HepG2 (cell line): ENCODE measurements around the gene SDR42E2. TPM values are rescaled to one million over a fixed set of nuclear protein-coding genes. Genes with fewer than 3 reads are reported as not detected.

Source experiments
- ARNT2 ChIP-seq: sonication (generic); formaldehyde crosslinking; IDR thresholded peaks from 2 replicates; pipeline ENCODE4 v1.8.0; 2022; ENCODE audit warnings: mild to moderate bottlenecking, low read depth, missing genetic modification reagents, moderate library complexity
- ATF7 ChIP-seq, 2 experiments: fragments of 450-650 bp in 1 of 2; sonication (generic) in 1 of 2; formaldehyde crosslinking in 1 of 2; IDR thresholded peaks; 2 replicates each; pipeline versions ENCODE4 v1.4.0 to v1.6.1; 2016 to 2020; ENCODE audit warnings: antibody characterized with exemption in 1 of 2, mild to moderate bottlenecking in 1 of 2, missing genetic modification reagents in 1 of 2
- ELF3 ChIP-seq: IDR thresholded peaks from 2 replicates; pipeline ENCODE4 v1.6.1; 2016; ENCODE audit warnings: missing genetic modification reagents, missing compliant biosample characterization
- GATAD1 ChIP-seq: IDR thresholded peaks from 2 replicates; pipeline ENCODE4 v1.6.1; 2016; ENCODE audit warnings: missing genetic modification reagents, missing compliant biosample characterization
- GTF3A ChIP-seq: sonication (generic); formaldehyde crosslinking; conservative IDR thresholded peaks from 2 replicates; pipeline ENCODE4 v1.4.0; 2020; ENCODE audit warnings: mild to moderate bottlenecking, missing genetic modification reagents
- IKZF4 ChIP-seq: sonication (generic); formaldehyde crosslinking; IDR thresholded peaks from 2 replicates; pipeline ENCODE4 v1.5.1; 2020; ENCODE audit warnings: borderline replicate concordance, mild to moderate bottlenecking, low read depth, missing genetic modification reagents; ENCODE audit errors: not compliant biosample characterization
- IRX3 ChIP-seq: sonication (generic); formaldehyde crosslinking; IDR thresholded peaks from 2 replicates; pipeline ENCODE4 v1.8.1; 2023; ENCODE audit warnings: mild to moderate bottlenecking, low read depth, missing genetic modification reagents, borderline replicate concordance
- KDM5B ChIP-seq: sonication (generic); formaldehyde crosslinking; IDR thresholded peaks from 2 replicates; pipeline ENCODE4 v1.4.0; 2020; ENCODE audit warnings: missing genetic modification reagents, mild to moderate bottlenecking, borderline replicate concordance
- MAFG ChIP-seq: sonication (generic); formaldehyde crosslinking; IDR thresholded peaks from 2 replicates; pipeline ENCODE4 v1.5.1; 2020; ENCODE audit warnings: mild to moderate bottlenecking, missing genetic modification reagents
- MZF1 ChIP-seq: sonication (generic); formaldehyde crosslinking; IDR thresholded peaks from 2 replicates; pipeline ENCODE4 v1.8.1; 2023; ENCODE audit warnings: mild to moderate bottlenecking, missing genetic modification reagents, borderline replicate concordance
- NKX3-1 ChIP-seq: sonication (generic); formaldehyde crosslinking; IDR thresholded peaks from 2 replicates; pipeline ENCODE4 v1.5.0; 2020; ENCODE audit warnings: missing genetic modification reagents
- PAWR ChIP-seq: sonication (generic); formaldehyde crosslinking; IDR thresholded peaks from 2 replicates; pipeline ENCODE4 v1.4.0; 2020; ENCODE audit warnings: missing genetic modification reagents, mild to moderate bottlenecking, borderline replicate concordance
- SOX5 ChIP-seq: IDR thresholded peaks from 2 replicates; pipeline ENCODE4 v1.6.1; 2016; ENCODE audit warnings: borderline replicate concordance
- SRSF4 ChIP-seq: fragments of 200-400 bp; formaldehyde crosslinking; IDR thresholded peaks from one replicate; pipeline ENCODE4 v1.6.1; 2018; ENCODE audit warnings: mild to moderate bottlenecking, low read depth, low read length, moderate library complexity; ENCODE audit not compliant: poor library complexity, severe bottlenecking
- ZNF44 ChIP-seq: sonication (generic); formaldehyde crosslinking; IDR thresholded peaks from 2 replicates; pipeline ENCODE4 v1.5.1; 2020; ENCODE audit warnings: mild to moderate bottlenecking, missing genetic modification reagents
- ZNF768 ChIP-seq: sonication (generic); formaldehyde crosslinking; IDR thresholded peaks from 2 replicates; pipeline ENCODE4 v1.4.0; 2020; ENCODE audit warnings: missing genetic modification reagents
- ZNF83 ChIP-seq: sonication (generic); formaldehyde crosslinking; IDR thresholded peaks from 2 replicates; pipeline ENCODE4 v1.4.0; 2020; ENCODE audit warnings: missing genetic modification reagents, mild to moderate bottlenecking, borderline replicate concordance
- polyA plus RNA-seq, 8 experiments: library from polyadenylated mRNA; depleted of rRNA in 3 of 8; stranded (reverse) in 7 of 8; unstranded in 1 of 8; fragments of >200 nt; fragmentation: Illumina TruSeq in 4 of 8; extraction: Trizol in 4 of 8; gene quantifications; 2 replicates each; pipeline versions ENCODE4 v1.2.1 to v1.2.3, GENCODE V29; 2011 to 2016; ENCODE audit warnings: low read depth in 4 of 8, missing spikeins in 1 of 8, mixed read lengths in 1 of 8; ENCODE audit not compliant: insufficient read depth in 1 of 8
- total RNA-seq, 5 experiments: library from RNA; depleted of rRNA; stranded (reverse); fragments of >200 nt; fragmentation: Illumina TruSeq; extraction: Trizol; gene quantifications; 2 replicates each; pipeline ENCODE4 v1.2.3, GENCODE V29; 2016; ENCODE audit warnings: low read depth in 1 of 5
- TF ChIP-seq, protein P1 (sequence below), 2 experiments: IDR thresholded peaks; 2 replicates each; pipeline ENCODE4 v1.6.1; 2011 to 2012; ENCODE audit warnings: low read length in 2 of 2, borderline replicate concordance in 1 of 2, low read depth in 1 of 2, mild to moderate bottlenecking in 1 of 2, moderate library complexity in 1 of 2
- TF ChIP-seq, protein P2 (sequence below): sonication (generic); formaldehyde crosslinking; IDR thresholded peaks from 2 replicates; pipeline ENCODE4 v1.5.0; 2020; ENCODE audit warnings: mild to moderate bottlenecking, low read depth, missing genetic modification reagents, borderline replicate concordance
- TF ChIP-seq, protein P3 (sequence below): IDR thresholded peaks from 2 replicates; pipeline ENCODE4 v1.6.1; 2016; ENCODE audit warnings: low read depth, borderline replicate concordance
- TF ChIP-seq, protein P4 (sequence below), 2 experiments: fragments of 450-650 bp in 1 of 2; sonication (generic) in 1 of 2; formaldehyde crosslinking; IDR thresholded peaks; 2 replicates each; pipeline versions ENCODE4 v1.5.0 to v1.8.0; 2020 to 2022; ENCODE audit warnings: mild to moderate bottlenecking in 1 of 2, missing genetic modification reagents in 1 of 2
- TF ChIP-seq, protein P5 (sequence below): sonication (generic); formaldehyde crosslinking; conservative IDR thresholded peaks from 2 replicates; pipeline ENCODE4 v1.4.0; 2020; ENCODE audit warnings: missing genetic modification reagents

The SDR42E2 gene
- total and polyA plus RNA-seq, 2 of the 13 experiments (the other 11 are each of a cell fraction or from before 2014, with no cell fraction given), result 0.05 to 0.11 TPM

DNA sequence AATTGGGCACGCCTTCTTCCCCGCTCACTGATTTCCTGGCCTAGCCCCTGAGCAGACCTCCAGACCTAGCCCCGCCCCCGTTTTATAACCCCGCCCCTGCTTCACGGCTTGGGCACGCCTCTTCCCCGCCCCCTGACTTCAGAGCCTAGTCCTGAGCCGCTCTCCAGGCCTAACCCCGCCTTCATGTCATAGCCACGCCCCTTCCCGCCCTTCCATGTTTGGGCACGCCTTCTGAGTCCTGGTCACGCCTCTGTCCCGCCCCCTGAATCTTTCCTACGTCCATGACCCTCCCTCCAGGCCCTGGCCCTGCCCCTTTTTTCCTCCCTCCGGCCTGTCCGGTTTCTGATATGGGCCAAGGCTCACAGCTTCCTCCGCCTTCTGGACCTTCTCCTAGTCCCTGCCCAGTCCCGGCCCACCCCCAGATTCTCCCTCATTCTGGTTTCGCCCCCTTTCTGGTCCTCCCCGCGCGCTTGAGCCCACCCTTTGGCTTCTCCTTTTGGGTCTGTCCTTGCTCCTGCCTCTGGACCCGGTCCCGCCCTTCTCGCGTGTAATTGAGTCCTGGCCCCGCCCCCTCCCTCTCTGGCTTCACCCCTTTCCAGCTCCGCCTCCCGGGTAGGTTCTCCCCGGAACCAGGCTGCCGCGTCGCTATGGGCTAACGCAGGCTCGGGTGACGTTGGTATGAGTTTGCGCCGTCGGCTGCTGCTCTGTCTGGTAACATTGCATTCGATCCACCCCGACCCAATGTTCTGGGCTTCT, 28.6 kb downstream of the SDR42E2 start (continued):
- TF ChIP-seq KDM5B (CRISPR knock-in tag) (peak; percentile 83), IRX3 (no peak; the same call in 1 of the 2 replicates), NKX3-1 (no peak), ELF3 (CRISPR knock-in tag) (peak; percentile 69), ATF7 (IDR thresholded peaks at IDR 0.05) (no peak), ATF7 (CRISPR knock-in tag; IDR thresholded peaks at IDR 0.05) (no peak), SRSF4 (no peak), ARNT2 (CRISPR knock-in tag) (peak; percentile 64; the same call in 1 of the 2 replicates), ZNF83 (CRISPR knock-in tag) (no peak), IKZF4 (CRISPR knock-in tag) (peak; percentile 32), ZNF768 (no peak), GTF3A (no peak), GATAD1 (CRISPR knock-in tag) (peak; percentile 46; the same call in 1 of the 2 replicates), ZNF44 (CRISPR knock-in tag) (peak; percentile 76), MAFG (no peak), MZF1 (no peak), SOX5 (CRISPR knock-in tag) (0 out of 2 replicates have a peak, but pooled peaks have one; percentile 35), PAWR (CRISPR knock-in tag) (no peak)
- TF ChIP-seq, protein P1, sequence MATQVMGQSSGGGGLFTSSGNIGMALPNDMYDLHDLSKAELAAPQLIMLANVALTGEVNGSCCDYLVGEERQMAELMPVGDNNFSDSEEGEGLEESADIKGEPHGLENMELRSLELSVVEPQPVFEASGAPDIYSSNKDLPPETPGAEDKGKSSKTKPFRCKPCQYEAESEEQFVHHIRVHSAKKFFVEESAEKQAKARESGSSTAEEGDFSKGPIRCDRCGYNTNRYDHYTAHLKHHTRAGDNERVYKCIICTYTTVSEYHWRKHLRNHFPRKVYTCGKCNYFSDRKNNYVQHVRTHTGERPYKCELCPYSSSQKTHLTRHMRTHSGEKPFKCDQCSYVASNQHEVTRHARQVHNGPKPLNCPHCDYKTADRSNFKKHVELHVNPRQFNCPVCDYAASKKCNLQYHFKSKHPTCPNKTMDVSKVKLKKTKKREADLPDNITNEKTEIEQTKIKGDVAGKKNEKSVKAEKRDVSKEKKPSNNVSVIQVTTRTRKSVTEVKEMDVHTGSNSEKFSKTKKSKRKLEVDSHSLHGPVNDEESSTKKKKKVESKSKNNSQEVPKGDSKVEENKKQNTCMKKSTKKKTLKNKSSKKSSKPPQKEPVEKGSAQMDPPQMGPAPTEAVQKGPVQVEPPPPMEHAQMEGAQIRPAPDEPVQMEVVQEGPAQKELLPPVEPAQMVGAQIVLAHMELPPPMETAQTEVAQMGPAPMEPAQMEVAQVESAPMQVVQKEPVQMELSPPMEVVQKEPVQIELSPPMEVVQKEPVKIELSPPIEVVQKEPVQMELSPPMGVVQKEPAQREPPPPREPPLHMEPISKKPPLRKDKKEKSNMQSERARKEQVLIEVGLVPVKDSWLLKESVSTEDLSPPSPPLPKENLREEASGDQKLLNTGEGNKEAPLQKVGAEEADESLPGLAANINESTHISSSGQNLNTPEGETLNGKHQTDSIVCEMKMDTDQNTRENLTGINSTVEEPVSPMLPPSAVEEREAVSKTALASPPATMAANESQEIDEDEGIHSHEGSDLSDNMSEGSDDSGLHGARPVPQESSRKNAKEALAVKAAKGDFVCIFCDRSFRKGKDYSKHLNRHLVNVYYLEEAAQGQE (IDR thresholded peaks at IDR 0.05; ENCODE audit: borderline replicate concordance in 1 of 2, low read depth in 1 of 2, low read length in 2 of 2), result no peak; a peak in 1 of 4 replicates
- TF ChIP-seq, protein P2, sequence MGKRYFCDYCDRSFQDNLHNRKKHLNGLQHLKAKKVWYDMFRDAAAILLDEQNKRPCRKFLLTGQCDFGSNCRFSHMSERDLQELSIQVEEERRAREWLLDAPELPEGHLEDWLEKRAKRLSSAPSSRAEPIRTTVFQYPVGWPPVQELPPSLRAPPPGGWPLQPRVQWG (CRISPR knock-in tag), result no peak
- TF ChIP-seq, protein P3, sequence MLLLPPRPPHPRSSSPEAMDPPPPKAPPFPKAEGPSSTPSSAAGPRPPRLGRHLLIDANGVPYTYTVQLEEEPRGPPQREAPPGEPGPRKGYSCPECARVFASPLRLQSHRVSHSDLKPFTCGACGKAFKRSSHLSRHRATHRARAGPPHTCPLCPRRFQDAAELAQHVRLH, result peak; percentile 83; the same call in 1 of the 2 replicates
- TF ChIP-seq, protein P4, sequence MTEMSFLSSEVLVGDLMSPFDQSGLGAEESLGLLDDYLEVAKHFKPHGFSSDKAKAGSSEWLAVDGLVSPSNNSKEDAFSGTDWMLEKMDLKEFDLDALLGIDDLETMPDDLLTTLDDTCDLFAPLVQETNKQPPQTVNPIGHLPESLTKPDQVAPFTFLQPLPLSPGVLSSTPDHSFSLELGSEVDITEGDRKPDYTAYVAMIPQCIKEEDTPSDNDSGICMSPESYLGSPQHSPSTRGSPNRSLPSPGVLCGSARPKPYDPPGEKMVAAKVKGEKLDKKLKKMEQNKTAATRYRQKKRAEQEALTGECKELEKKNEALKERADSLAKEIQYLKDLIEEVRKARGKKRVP (CRISPR knock-in tag; IDR thresholded peaks at IDR 0.05), result no peak; a peak in 1 of 4 replicates
- TF ChIP-seq, protein P5, sequence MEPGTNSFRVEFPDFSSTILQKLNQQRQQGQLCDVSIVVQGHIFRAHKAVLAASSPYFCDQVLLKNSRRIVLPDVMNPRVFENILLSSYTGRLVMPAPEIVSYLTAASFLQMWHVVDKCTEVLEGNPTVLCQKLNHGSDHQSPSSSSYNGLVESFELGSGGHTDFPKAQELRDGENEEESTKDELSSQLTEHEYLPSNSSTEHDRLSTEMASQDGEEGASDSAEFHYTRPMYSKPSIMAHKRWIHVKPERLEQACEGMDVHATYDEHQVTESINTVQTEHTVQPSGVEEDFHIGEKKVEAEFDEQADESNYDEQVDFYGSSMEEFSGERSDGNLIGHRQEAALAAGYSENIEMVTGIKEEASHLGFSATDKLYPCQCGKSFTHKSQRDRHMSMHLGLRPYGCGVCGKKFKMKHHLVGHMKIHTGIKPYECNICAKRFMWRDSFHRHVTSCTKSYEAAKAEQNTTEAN (CRISPR knock-in tag), result no peak
